ENCODE results near the gene CST3. TPM values are rescaled to one million over a fixed set of nuclear protein-coding genes. Genes with fewer than 3 reads are reported as not detected.

Gene CST3
- total RNA-seq, 1 donor from 2014 or later: 1,106 TPM

GRCh38 chr20:23595941-23596340 lies 41.8 kb downstream of the CST3 start:
- Histone ChIP-seq H3K27me3 (no peaks in the 10 kb centered on the region), H3K4me1 (no peaks in the 10 kb centered on the region), H3K4me3 (no peak overlapping the region), H3K36me3 (no peaks in the 10 kb centered on the region), H3K9me3 (no peaks in the 10 kb centered on the region), H3K27ac (no peak overlapping the region)
- intact Hi-C loops (cut with DNase I): no loop called here
- TF ChIP-seq POLR2AphosphoS5 (IDR thresholded peaks at IDR 0.05; ENCODE audit: insufficient read depth in 1 of 2, low read depth in 1 of 2) (no peak), CTCF (IDR thresholded peaks at IDR 0.05) (no peak), POLR2A (IDR thresholded peaks at IDR 0.05) (no peak)
- no peak for DNase-seq (ENCODE audit: extremely low spot score in 2 of 2)

- H3K4me3 ChIP-seq: no peak overlapping the region
- no peaks in the 10 kb centered on the region for H3K9me3 ChIP-seq
- no peaks in the 10 kb centered on the region for H3K4me1 ChIP-seq
- H3K27ac ChIP-seq: no peak overlapping the region
- no peak for TF ChIP-seq CTCF (IDR thresholded peaks at IDR 0.05)
- TF ChIP-seq POLR2AphosphoS5 (IDR thresholded peaks at IDR 0.05; ENCODE audit: insufficient read depth in 1 of 2, low read depth in 1 of 2): no peak
- TF ChIP-seq POLR2A (IDR thresholded peaks at IDR 0.05): no peak
- intact Hi-C loops (cut with DNase I): no loop called here
- H3K27me3 ChIP-seq: no peaks in the 10 kb centered on the region
- H3K36me3 ChIP-seq: no peaks in the 10 kb centered on the region
- DNase-seq (ENCODE audit: extremely low spot score in 2 of 2): no peak
Observed at GRCh38 chr20:23588434-23589403, 49.0 kb downstream of the CST3 start.

- TF ChIP-seq POLR2A (IDR thresholded peaks at IDR 0.05) (no peak), POLR2AphosphoS5 (IDR thresholded peaks at IDR 0.05; ENCODE audit: insufficient read depth in 1 of 2, low read depth in 1 of 2) (no peak), CTCF (IDR thresholded peaks at IDR 0.05) (no peak)
- Histone ChIP-seq H3K27ac (no peak overlapping the region), H3K36me3 (no peaks in the 10 kb centered on the region)
Observed at GRCh38 chr20:23587631-23588030, 50.1 kb downstream of the CST3 start.

GRCh38 chr20:23586735-23587525 lies 50.8 kb downstream of the CST3 start:
- no peak for TF ChIP-seq POLR2AphosphoS5 (IDR thresholded peaks at IDR 0.05; ENCODE audit: insufficient read depth in 1 of 2, low read depth in 1 of 2)
- TF ChIP-seq CTCF (IDR thresholded peaks at IDR 0.05): no peak
- TF ChIP-seq POLR2A (IDR thresholded peaks at IDR 0.05): no peak
- Histone ChIP-seq H3K27ac (no peak overlapping the region), H3K27me3 (no peaks in the 10 kb centered on the region), H3K36me3 (no peaks in the 10 kb centered on the region), H3K4me3 (no peak overlapping the region), H3K9me3 (no peaks in the 10 kb centered on the region), H3K4me1 (no peaks in the 10 kb centered on the region)
- peak in 1 of 2 donors; percentile 69 for DNase-seq (ENCODE audit: extremely low spot score in 2 of 2)
- intact Hi-C loops (cut with DNase I): no loop called here

More at GRCh38 chr20:23587631-23588030, 50.1 kb downstream of the CST3 start:
- no peaks in the 10 kb centered on the region for H3K4me1 ChIP-seq
- H3K4me3 ChIP-seq: no peak overlapping the region
- no peaks in the 10 kb centered on the region for H3K9me3 ChIP-seq
- no peaks in the 10 kb centered on the region for H3K27me3 ChIP-seq
- peak in 1 of 2 donors; percentile 75 for DNase-seq (ENCODE audit: extremely low spot score in 2 of 2)
- intact Hi-C loops (cut with DNase I): no loop called here

Data from vagina (tissue), 2 donors.